Measurements from ENCODE around the gene PPP2R2C. TPM values are rescaled to one million over a fixed set of nuclear protein-coding genes. Genes with fewer than 3 reads are reported as not detected.

The PPP2R2C gene
- total RNA-seq, 2 donors from 2014 or later = not detected

DNA sequence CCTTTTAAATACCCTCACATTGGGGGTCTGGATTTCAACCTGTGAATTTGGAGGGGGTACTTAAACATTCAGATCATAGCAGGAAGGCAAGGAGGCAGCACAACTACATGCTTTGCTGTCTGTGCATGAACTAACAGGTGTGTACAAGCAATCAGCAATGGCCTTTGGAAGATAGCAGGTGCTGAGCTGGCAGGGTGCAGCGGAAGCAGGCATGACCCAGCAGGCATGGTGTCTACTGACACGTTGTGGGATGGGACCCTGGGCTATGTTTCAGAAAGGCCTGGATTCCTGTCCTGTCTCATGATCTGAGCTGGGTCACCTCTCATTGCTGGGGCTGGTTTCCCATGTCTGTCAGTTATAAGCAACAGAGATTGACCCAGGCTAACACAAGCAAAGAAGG, 13.9 kb downstream of the PPP2R2C start:
- DNase-seq (no peak), ATAC-seq (replicated peaks in 1 of 2) (no peak)
- Mint-ChIP-seq H3K4me3 (no peak overlapping the region), H3K4me1 (ENCODE audit: low read depth) (no peaks in the 10 kb centered on the region), H3K27ac (no peak overlapping the region), H3K9me3 (peaks cover 0 to 3% of the 10 kb centered on the region in 2 donors), H3K36me3 (ENCODE audit: insufficient read depth in 2 of 2) (no peaks in the 10 kb centered on the region), H3K27me3 (ENCODE audit: low read depth) (peaks cover 31% of the 10 kb centered on the region)

GRCh38 chr4:6456450-6456849, 16.0 kb downstream of the PPP2R2C start:
- Mint-ChIP-seq H3K4me1 (ENCODE audit: low read depth) (no peaks in the 10 kb centered on the region), H3K27ac (no peak overlapping the region), H3K9me3 (peaks cover 0 to 3% of the 10 kb centered on the region in 2 donors), H3K4me3 (no peak overlapping the region), H3K36me3 (ENCODE audit: insufficient read depth in 2 of 2) (no peaks in the 10 kb centered on the region), H3K27me3 (ENCODE audit: low read depth) (peaks cover 26% of the 10 kb centered on the region)
- ATAC-seq (replicated peaks in 1 of 2) (no peak), DNase-seq (no peak)

DNA sequence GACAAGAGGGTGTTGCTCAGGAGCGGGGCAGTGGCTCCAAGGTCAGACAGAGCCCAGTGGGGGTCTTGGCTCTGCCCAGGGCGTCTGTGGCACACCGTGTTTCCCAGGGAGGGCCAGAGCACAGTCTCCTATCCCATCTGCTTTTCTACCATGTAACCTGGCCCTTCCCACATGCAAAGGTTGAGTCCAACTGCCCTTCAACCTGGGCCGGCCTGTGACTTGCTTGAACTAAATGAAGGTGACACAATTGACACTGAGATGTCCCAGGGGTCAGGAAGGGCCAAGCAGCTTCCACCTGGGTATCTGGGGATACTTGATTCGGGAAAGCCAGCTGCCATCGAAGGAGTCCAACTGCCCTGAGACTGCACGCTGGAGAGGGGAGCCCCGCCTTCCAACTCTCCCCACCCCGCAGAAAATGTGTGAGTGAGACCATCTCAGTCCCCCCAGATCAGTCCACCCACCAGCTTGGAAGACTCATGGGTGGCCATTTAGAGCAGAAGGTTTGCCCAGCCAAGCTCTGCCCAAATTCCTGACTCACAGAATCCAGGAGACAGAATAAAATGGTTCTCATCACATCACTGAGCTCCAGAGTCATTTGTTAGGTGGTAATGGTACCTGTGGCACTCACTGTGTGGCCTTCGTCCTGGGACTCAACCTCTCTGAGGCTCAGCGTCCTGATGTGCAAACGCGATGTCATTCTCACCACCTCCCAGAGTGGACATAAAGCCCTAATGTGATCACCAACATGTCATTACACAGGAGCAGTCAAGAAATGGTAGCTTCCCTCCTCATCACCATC, 18.1 kb downstream of the PPP2R2C start:
- no peak overlapping the region for H3K27ac Mint-ChIP-seq
- DNase-seq (no peak), ATAC-seq (replicated peaks in 1 of 2) (no peak)
- no peaks in the 10 kb centered on the region for H3K36me3 Mint-ChIP-seq (ENCODE audit: insufficient read depth in 2 of 2)
- no peaks in the 10 kb centered on the region for H3K4me1 Mint-ChIP-seq (ENCODE audit: low read depth)
- no peak overlapping the region for H3K4me3 Mint-ChIP-seq
- peaks cover 26% of the 10 kb centered on the region for H3K27me3 Mint-ChIP-seq (ENCODE audit: low read depth)
- H3K9me3 Mint-ChIP-seq = peaks cover 0 to 2% of the 10 kb centered on the region in 2 donors

- peaks cover 0 to under 1% of the 10 kb centered on the region in 2 donors for H3K9me3 Mint-ChIP-seq
- no peaks in the 10 kb centered on the region for H3K36me3 Mint-ChIP-seq (ENCODE audit: insufficient read depth in 2 of 2)
- H3K4me1 Mint-ChIP-seq (ENCODE audit: low read depth) = no peaks in the 10 kb centered on the region
- peaks cover 25% of the 10 kb centered on the region for H3K27me3 Mint-ChIP-seq (ENCODE audit: low read depth)
- H3K27ac Mint-ChIP-seq = no peak overlapping the region
- ATAC-seq (replicated peaks in 1 of 2) = no peak
- H3K4me3 Mint-ChIP-seq = no peak overlapping the region
- no peak for DNase-seq
These were observed 18.8 kb downstream of the PPP2R2C start for GRCh38 chr4:6453688-6453990.

GRCh38 chr4:6452897-6453687, 19.3 kb downstream of the PPP2R2C start:
- ATAC-seq (replicated peaks in 1 of 2) (no peak), DNase-seq (no peak)
- no peak overlapping the region for H3K27ac Mint-ChIP-seq
- H3K36me3 Mint-ChIP-seq (ENCODE audit: insufficient read depth in 2 of 2) = no peaks in the 10 kb centered on the region
- no peaks in the 10 kb centered on the region for H3K4me1 Mint-ChIP-seq (ENCODE audit: low read depth)
- H3K27me3 Mint-ChIP-seq (ENCODE audit: low read depth) = peaks cover 19% of the 10 kb centered on the region
- no peak overlapping the region for H3K4me3 Mint-ChIP-seq
- H3K9me3 Mint-ChIP-seq = no peaks in the 10 kb centered on the region

DNA sequence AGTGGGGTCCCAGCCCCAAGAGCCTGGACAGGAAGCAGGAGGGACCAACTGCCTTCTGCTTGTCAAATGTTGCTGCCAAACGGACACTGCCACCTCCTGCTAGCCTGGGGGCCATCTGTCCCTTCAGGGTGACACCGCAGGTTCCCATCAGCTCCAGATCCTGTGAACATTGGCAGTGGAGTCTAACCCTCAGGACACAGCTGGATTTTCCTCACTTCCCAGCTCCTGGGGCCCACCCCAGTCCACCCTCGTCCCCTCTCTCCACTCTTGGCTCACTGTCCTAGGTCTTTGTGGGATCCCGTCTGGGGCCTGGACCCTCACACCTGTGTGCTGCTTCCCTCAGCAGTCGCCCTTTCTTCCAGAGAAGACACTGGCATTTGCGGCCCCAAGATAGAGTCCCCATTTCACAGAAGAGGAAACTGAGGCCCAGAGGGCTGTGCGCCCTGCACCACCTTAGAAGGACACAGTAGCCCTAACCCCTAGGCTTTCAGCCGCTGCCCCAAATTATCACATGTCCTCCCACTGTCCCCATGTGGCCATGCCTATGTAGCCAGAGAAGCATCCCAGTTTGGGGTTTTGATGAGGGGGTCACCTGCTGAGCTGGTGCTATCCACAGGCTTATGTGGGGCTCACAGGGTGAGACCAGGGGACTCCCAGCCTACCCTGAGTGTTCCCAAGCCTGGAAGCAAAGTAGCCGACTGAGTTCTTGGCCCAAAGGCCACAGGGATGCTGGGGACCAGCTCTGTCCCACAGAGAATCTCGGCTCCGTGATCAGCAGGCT, 20.1 kb downstream of the PPP2R2C start:
- H3K9me3 Mint-ChIP-seq = no peaks in the 10 kb centered on the region
- ATAC-seq (replicated peaks in 1 of 2) (no peak), DNase-seq (no peak)
- no peaks in the 10 kb centered on the region for H3K36me3 Mint-ChIP-seq (ENCODE audit: insufficient read depth in 2 of 2)
- H3K27ac Mint-ChIP-seq = no peak overlapping the region
- H3K4me3 Mint-ChIP-seq = no peak overlapping the region
- H3K27me3 Mint-ChIP-seq (ENCODE audit: low read depth) = peaks cover 16% of the 10 kb centered on the region
- no peaks in the 10 kb centered on the region for H3K4me1 Mint-ChIP-seq (ENCODE audit: low read depth)

DNA sequence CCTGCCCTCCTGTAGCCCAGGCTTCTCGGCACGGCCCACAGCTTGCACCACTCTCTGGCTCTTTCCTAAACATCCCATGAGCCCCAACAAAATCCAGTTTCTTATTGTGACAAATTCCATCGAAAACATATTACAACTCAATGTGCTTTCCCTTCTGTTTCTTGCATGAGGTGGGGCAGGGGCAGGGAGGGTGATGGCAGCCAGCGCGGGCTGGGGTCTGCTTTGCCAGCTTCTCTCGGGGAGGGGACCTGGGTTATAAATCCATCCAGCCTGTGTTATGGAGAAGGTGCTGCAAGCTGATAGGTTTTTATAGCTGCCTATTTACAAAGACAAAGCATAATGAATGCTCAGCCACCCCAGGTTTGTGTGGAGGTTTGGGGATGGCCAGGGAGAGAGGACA, 21.1 kb downstream of the PPP2R2C start:
- H3K27ac Mint-ChIP-seq = no peak overlapping the region
- DNase-seq = no peak
- no peak for ATAC-seq (replicated peaks in 1 of 2)
- H3K4me3 Mint-ChIP-seq = no peak overlapping the region
- H3K27me3 Mint-ChIP-seq (ENCODE audit: low read depth) = peaks cover 16% of the 10 kb centered on the region
- H3K4me1 Mint-ChIP-seq (ENCODE audit: low read depth) = no peaks in the 10 kb centered on the region
- no peaks in the 10 kb centered on the region for H3K9me3 Mint-ChIP-seq
- no peaks in the 10 kb centered on the region for H3K36me3 Mint-ChIP-seq (ENCODE audit: insufficient read depth in 2 of 2)

DNA sequence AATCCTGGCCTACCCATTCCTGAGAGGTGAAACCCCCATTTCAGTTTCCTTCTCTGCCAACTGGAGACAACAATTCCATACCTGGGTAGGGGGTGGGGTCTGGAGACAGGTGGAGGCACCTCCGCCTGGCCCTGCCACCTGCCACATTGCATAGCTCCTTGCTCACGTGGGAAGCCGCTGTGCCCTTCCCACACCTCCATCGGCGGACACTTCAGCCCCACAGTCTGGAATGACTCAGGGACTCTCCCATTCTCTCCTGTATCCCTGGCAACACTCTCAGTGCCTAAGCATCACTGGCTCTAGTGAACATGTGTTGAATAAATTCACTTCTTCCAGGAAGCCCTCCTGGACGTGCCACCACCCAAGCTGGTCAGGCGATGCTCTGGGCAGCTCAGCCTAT, 21.7 kb downstream of the PPP2R2C start:
- H3K4me3 Mint-ChIP-seq = no peak overlapping the region
- H3K27ac Mint-ChIP-seq = no peak overlapping the region

DNA sequence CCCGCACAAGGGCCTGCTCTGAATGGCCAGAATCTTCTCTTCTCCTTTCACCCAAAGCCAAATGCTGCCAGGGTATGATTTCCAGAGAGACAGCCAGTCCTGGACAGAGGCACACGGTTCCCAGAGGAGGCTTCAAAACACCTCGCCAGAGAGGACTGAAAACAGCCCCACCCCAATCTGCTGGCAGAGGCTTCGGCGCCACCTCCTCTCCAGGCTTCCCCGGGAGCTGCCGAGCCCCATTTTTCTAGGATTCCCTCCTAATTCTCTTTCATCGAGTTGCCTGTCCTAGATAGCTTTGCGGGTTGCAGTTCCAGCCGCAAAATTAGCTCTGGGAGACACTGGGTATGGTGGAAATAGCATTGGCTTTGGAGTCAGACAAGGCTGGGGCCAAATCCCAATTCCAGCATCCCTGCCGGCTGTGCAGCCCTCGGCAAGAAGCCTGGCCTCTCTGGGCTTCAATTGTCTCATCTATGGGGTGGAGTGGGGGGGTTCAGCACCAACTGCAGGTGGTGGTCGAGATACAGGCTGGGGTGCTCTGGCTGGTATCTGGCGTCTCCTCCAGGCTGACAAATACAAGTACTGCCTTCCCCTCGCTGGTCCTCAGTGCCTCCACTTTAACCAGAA, 22.6 kb downstream of the PPP2R2C start:
- ATAC-seq (replicated peaks in 1 of 2) (no peak), DNase-seq (no peak)
- Mint-ChIP-seq H3K27me3 (ENCODE audit: low read depth) (peaks cover 2% of the 10 kb centered on the region), H3K4me3 (no peak overlapping the region), H3K27ac (no peak overlapping the region), H3K4me1 (ENCODE audit: low read depth) (no peaks in the 10 kb centered on the region), H3K9me3 (no peaks in the 10 kb centered on the region), H3K36me3 (ENCODE audit: insufficient read depth in 2 of 2) (no peaks in the 10 kb centered on the region)

More for the DNA sequence above, 21.7 kb downstream of the PPP2R2C start:
- Mint-ChIP-seq H3K4me1 (ENCODE audit: low read depth) (no peaks in the 10 kb centered on the region), H3K27me3 (ENCODE audit: low read depth) (peaks cover 11% of the 10 kb centered on the region), H3K36me3 (ENCODE audit: insufficient read depth in 2 of 2) (no peaks in the 10 kb centered on the region), H3K9me3 (no peaks in the 10 kb centered on the region)
- no peak for DNase-seq
- ATAC-seq (replicated peaks in 1 of 2) = no peak

DNA sequence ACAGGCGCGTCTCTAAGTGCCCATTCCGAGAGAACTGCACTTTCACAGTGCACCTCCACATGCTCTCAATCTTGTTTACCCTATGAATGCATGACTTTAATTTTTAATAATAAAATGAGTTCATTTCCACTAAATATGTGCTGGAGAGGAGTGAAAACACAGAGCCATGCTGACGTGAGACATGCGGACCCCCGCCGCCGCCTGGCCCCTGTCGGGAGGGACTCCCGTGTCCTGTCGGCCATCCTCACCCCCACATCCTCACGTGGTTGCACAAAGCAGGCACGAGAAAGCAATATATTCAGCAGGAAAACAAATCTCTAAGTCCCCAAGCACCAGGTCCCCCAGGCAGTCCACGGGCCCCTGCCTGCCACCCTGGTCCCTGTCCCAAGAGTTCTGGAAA, 23.1 kb downstream of the PPP2R2C start:
- no peak overlapping the region for H3K4me3 Mint-ChIP-seq
- no peaks in the 10 kb centered on the region for H3K4me1 Mint-ChIP-seq (ENCODE audit: low read depth)
- H3K36me3 Mint-ChIP-seq (ENCODE audit: insufficient read depth in 2 of 2) = no peaks in the 10 kb centered on the region
- H3K27me3 Mint-ChIP-seq (ENCODE audit: low read depth) = no peaks in the 10 kb centered on the region
- no peak overlapping the region for H3K27ac Mint-ChIP-seq
- DNase-seq = no peak
- no peaks in the 10 kb centered on the region for H3K9me3 Mint-ChIP-seq
- no peak for ATAC-seq (replicated peaks in 1 of 2)

DNA sequence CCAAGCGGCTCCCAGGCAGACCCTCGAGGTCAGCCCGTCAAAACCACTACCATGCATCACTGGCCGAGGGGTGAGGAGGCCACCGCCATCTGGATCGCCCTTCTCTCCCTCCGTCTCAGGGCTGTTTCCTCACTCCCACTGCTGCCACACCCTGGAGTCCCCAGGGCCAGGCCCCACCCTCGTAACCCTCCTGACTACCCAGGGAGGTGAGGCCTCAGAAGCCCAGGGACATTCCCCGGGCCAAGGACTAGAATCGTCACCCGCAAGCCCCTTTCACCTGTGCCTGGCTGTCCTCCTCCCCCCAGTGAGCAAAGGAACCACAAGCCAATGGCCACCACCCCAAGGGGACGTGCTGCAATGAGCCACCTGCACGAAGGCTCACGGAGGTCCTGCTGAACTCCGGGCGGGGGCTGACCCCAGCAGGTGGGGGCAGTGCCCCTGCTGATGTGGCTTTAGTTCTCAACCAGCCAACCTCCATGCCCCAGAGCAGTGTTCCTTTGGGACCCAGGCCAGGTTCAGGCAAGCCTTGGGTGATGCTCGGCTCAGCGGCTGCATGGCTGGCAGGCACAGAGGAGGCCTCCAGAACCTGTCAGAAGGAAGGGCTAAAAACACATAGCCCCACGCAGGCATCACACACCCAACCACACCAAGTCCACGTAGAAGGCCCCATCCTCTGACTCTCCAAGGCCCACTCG, 23.8 kb downstream of the PPP2R2C start:
- no peak for DNase-seq
- no peaks in the 10 kb centered on the region for H3K9me3 Mint-ChIP-seq
- no peak overlapping the region for H3K4me3 Mint-ChIP-seq
- ATAC-seq (replicated peaks in 1 of 2) = no peak
- H3K27ac Mint-ChIP-seq = no peak overlapping the region
- no peaks in the 10 kb centered on the region for H3K36me3 Mint-ChIP-seq (ENCODE audit: insufficient read depth in 2 of 2)
- H3K4me1 Mint-ChIP-seq (ENCODE audit: low read depth) = no peaks in the 10 kb centered on the region
- no peaks in the 10 kb centered on the region for H3K27me3 Mint-ChIP-seq (ENCODE audit: low read depth)

DNA sequence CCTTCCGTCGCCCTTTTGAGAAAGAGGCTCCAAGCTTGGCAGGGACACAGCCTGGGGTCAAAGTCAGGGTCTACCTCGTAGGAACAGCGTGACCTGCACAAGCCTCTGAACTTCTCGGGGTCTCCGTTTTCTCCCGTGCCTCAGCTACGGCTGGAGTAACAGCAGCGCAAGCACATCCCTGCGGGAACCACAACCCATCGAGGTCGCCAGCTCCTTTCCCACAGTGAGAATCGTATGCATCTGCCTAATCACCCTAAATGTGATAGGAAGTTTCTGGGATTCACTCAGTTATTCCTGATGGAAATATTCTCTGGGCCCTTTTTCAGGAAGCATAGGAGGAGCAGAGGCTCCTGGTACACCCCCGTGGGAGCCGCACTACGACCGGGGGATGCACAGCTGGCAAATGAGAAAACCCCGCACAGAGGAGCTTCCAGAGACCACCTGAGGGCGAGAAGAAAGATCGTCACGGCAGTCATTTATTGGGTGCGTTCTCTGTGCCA, 24.7 kb downstream of the PPP2R2C start:
- H3K9me3 Mint-ChIP-seq = no peaks in the 10 kb centered on the region
- H3K27me3 Mint-ChIP-seq (ENCODE audit: low read depth) = no peaks in the 10 kb centered on the region
- no peak for DNase-seq
- no peak for ATAC-seq (replicated peaks in 1 of 2)
- no peaks in the 10 kb centered on the region for H3K36me3 Mint-ChIP-seq (ENCODE audit: insufficient read depth in 2 of 2)
- no peak overlapping the region for H3K27ac Mint-ChIP-seq
- H3K4me1 Mint-ChIP-seq (ENCODE audit: low read depth) = no peaks in the 10 kb centered on the region
- no peak overlapping the region for H3K4me3 Mint-ChIP-seq

Data from activated T-cell treated with anti-CD3 and anti-CD28 coated beads, Interleukin-2, amount 50 U/mL, for 72 hours (primary cell).